Measurements from ENCODE around the gene CA12. TPM values are rescaled to one million over a fixed set of nuclear protein-coding genes. Genes with fewer than 3 reads are reported as not detected.

Gene CA12
- total RNA-seq, 2 experiments from 2014 or later = not detected

DNA sequence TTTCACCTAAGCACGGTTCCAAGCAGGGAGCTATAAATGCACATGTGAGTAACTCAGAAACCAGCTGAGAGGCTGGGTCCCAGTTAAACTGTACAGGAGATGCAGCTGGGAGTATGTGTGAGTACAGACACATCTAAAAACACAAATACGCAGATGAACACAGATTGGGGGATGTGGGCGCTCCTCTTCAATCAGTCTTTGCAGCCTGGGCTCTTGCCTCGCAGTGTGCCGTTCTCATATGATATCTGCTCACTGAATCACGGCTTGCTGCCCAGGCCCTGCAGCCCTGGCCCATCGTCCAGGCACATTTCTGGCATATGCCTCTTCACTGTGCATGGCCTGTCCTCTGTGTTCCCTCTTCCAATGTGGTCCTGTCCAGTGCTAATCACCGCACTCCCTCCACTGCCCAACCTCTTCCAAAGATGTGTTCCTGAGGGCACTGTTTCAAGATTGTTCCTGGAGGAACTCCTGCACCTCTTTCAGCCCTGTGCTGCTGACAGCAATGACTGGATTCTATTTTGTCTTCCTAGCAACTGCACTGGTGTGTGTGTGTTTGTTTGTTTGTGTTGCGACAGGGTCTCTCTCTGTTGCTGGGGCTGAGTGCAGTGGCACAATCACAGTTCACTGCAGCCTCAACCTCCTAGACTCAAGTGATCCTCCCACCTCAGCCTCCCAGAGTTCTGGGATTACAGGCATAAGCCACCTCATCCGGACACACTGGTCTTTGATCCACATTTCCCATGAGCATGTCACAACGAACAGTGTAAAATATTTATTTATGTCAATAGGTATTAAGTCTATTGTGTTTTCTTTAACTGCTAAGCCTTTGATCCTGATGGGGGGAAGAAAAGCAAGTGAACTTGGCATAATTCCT, 17.0 kb downstream of the CA12 start:
- ChIA-PET POLR2A (no interaction called here), CTCF (interaction anchor here (0.6 kb wide), 1 partner anchor 25 kb away, joined by 4 read pairs; no protein-coding TSS in a partner anchor)

- ChIA-PET CTCF (no interaction called here), POLR2A (interaction anchor here (0.5 kb wide), 1 partner anchor 310 kb away, joined by 7 read pairs; no protein-coding TSS in a partner anchor)
Measured at GRCh38 chr15:63363292-63363691, 18.4 kb downstream of the CA12 start.

DNA sequence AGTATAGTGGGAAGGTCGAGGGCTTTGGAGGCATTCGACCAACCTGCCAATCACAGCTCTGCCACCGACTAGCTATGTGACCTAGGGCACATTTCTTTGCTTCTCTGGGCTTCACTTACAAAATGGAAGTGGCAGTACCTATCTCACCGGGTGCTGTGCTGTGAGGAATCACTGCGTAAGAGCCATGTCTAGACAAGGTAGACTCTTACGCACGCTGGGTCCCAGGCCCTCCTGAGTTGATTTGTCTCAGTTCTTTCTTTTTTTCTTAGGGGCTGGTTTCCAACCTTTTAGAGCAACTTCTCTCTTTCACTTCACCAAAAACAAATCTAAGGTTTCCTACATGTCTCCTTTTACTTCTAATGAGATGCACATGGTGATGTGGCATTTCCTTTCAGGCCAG, 18.8 kb downstream of the CA12 start:
- POLR2A ChIA-PET = interaction anchor here (0.5 kb wide), 1 partner anchor 310 kb away, joined by 7 read pairs; no protein-coding TSS in a partner anchor
- CTCF ChIA-PET = no interaction called here

GRCh38 chr15:63362196-63362595, 19.4 kb downstream of the CA12 start:
- CTCF ChIA-PET = no interaction called here

GRCh38 chr15:63360170-63360569, 21.5 kb downstream of the CA12 start:
- ChIA-PET POLR2A (no interaction called here), CTCF (interaction anchor here (1.0 kb wide), 1 partner anchor 19 kb away, joined by 3 read pairs; no protein-coding TSS in a partner anchor)

More at GRCh38 chr15:63362196-63362595, 19.4 kb downstream of the CA12 start:
- POLR2A ChIA-PET = no interaction called here

- POLR2A ChIA-PET = no interaction called here
- CTCF ChIA-PET = no interaction called here
Measured at GRCh38 chr15:63358241-63359029, 23.2 kb downstream of the CA12 start.

- ChIA-PET POLR2A (no interaction called here), CTCF (no interaction called here)
Measured at GRCh38 chr15:63357731-63358130, 23.9 kb downstream of the CA12 start.

GRCh38 chr15:63357061-63357460, 24.6 kb downstream of the CA12 start:
- CTCF ChIA-PET = no interaction called here

DNA sequence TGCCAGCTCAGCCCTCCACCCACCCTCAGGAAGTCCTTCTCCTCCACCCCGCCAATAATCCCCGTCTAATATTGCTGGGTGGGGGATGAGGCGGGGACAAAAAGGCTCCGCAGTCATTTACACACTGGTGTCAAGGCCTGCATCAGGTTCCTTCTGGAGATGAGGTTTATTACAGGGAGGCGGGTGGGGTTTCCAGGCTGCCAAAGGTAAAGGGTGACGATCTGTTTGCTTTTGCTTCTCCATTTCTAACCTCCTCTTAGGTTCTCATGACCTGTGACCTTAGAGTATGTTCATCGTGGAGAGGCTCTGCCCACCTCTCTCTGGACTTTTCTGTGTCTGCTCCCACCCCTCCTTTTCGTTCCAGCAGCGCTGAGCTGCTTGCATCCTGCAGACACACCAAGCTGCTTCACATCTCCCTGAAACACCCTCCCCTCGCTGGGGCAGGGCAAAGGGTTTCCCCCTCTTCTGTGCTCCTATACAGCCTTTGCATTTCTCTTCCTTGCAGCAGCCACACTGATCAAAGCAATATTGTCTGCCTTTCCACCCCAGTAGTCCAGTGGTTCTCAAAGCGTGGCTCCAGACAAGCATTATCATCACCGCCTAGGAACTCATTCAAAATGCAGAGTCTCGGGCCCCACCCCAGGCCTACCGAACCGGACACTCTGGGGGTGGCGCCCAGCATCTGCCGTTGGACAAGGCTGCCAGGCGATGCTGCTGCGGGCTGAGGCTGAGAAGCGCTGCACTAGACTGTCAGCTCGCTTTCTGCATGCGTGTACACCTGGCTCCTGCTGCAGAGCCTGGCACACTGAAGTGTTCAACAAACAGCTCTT, 26.6 kb downstream of the CA12 start:
- POLR2A ChIA-PET = no interaction called here

More at GRCh38 chr15:63357061-63357460, 24.6 kb downstream of the CA12 start:
- POLR2A ChIA-PET = no interaction called here

DNA sequence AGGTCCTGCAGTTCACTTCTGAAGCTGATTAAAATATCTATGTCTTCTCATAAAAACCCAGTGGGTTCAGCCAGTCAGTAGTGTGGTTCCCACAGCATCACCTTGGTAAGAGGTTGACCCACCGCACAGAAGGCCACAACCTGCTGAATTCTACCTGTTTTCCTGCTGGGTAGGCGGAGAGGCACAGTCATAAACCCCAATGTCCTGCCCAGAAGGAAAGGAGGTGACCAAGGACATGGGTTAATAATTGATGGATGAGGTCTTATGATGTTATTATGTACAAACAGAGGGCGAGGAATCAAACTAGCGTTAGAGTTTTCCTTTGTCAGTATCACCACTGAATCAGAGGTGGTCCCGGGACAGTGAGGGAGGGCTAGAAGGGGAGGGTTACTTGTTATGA, 27.8 kb downstream of the CA12 start:
- POLR2A ChIA-PET = interaction anchor here (0.6 kb wide), 1 partner anchor 20 kb away, joined by 4 read pairs; no protein-coding TSS in a partner anchor
- CTCF ChIA-PET = no interaction called here

More for the DNA sequence above, 26.6 kb downstream of the CA12 start:
- CTCF ChIA-PET = no interaction called here

DNA sequence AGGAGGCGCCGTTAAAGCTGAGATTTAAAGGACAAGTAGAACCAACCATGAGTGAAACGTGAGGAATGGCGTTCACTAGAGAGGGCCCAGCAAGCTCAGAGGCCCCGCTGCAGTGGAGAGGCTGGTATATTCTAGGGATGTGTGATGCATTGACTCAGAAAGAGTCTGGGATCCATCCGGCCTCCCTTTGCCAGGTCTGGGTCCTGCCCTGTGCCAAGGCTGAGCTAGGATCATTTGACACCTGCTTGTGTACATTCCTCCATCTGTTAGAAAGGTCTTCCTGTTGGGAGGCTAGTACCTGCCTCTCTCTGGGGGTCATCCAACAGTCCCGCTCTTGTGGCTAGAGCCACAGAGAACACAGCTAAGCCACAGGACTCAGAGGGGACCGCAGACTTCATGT, 28.4 kb downstream of the CA12 start:
- ChIA-PET CTCF (no interaction called here), POLR2A (interaction anchor here (0.6 kb wide), 1 partner anchor 19 kb away, joined by 4 read pairs; no protein-coding TSS in a partner anchor)

DNA sequence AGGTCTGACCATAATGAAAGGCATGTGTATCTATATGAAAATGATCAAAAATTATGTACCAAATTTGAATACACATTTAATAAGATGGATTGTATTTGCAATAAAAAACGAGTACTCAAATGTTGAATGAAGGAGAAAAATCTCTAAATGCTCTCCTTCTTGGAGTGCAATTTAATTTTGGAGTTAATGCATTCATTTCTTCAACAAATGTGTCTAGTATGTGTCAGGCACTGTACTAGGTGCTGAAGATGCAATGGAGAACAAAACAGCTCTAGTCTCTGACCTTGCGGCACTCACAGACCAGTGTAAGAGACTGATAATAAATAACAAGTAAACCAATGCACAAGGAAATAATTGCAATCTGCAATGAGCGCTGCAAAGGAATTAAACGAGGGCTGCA, 28.8 kb downstream of the CA12 start:
- ChIA-PET POLR2A (no interaction called here), CTCF (no interaction called here)

GRCh38 chr15:63351170-63351569, 30.5 kb downstream of the CA12 start:
- POLR2A ChIA-PET = no interaction called here

GRCh38 chr15:63350178-63350621, 31.4 kb downstream of the CA12 start:
- ChIA-PET POLR2A (no interaction called here), CTCF (no interaction called here)

More at GRCh38 chr15:63351170-63351569, 30.5 kb downstream of the CA12 start:
- CTCF ChIA-PET = no interaction called here

- ChIA-PET CTCF (no interaction called here), POLR2A (no interaction called here)
Measured at GRCh38 chr15:63349621-63350020, 32.0 kb downstream of the CA12 start.

- ChIA-PET POLR2A (no interaction called here), CTCF (no interaction called here)
Measured at GRCh38 chr15:63349156-63349555, 32.5 kb downstream of the CA12 start.

GRCh38 chr15:63348392-63348791, 33.3 kb downstream of the CA12 start:
- POLR2A ChIA-PET = no interaction called here
- CTCF ChIA-PET = no interaction called here

DNA sequence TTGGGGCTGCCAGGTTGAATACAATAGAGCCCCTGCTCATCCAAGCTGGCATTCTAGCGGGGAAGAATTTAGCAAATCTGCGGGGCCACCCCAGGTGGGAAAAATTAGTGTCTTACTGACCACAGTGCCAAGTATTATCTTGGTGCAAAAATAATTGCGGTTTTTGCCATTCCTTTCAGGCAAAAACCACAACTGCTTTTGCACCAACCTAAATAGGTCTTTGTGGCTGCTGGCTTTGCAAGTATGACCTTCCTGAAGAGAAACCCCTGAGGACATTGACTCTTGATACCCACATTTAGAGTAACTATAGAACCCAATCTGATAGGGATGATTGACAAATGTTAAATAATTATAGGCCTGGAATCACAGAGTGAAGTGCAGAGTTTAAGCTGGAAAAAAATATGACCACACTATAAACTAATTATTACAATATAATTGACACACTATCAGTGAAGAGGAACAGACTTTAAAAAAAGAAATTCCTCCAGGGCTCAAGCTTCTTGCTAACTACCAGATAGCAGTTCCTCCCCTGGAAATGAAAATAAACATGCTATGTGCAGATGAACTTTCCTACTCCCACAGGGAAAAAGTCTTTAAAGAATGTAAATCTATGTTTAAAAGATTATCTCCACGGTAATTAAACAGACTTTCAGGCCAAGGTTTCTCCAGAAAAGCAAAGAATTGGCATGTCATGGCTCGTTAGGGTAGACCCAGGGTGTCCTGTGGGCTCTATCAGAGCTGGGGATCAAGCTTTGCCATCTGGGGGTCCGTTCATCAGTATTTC, 34.4 kb downstream of the CA12 start:
- CTCF ChIA-PET = no interaction called here
- POLR2A ChIA-PET = no interaction called here

DNA sequence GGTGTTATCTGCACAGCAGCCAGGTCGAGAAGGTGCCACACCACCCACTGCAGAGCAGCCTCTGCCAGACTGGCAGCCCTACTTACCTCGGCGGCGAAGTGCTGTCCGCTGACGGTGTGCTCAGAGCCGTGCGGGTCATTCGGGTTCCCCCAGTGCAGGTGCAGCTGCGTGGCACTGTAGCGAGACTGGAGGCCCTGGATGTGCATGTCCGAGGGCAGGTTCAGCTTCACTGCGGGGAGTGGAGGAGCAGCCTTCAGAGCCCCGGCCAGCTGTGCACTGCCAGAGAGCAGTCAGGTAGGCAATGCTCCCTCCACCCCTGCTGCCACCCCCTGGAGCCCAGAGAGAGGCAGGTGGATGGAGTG, 36.3 kb downstream of the CA12 start:
- CTCF ChIA-PET = interaction anchor here (0.6 kb wide), 1 partner anchor 363 kb away, joined by 3 read pairs; no protein-coding TSS in a partner anchor

More for the DNA sequence above, 36.3 kb downstream of the CA12 start:
- POLR2A ChIA-PET = no interaction called here

All from activated CD8-positive, alpha-beta memory T cell treated with anti-CD3 and anti-CD28 coated beads for 36 hours (primary cell).